GM18868 (cell line): ENCODE data around the gene SCNN1A.

Source experiments
- ATAC-seq: cut with Tn5 transposase; IDR thresholded peaks from one replicate; pipeline ENCODE4 v1.9.1; 2021; ENCODE audit warnings: mild to moderate bottlenecking, moderate library complexity; ENCODE audit not compliant: unreplicated experiment

Gene SCNN1A

GRCh38 chr12:6335451-6336078 lies 39.8 kb downstream of the SCNN1A start:
- peak; percentile 70 for ATAC-seq

GRCh38 chr12:6334940-6335450 lies 40.4 kb downstream of the SCNN1A start:
- no peak for ATAC-seq

DNA sequence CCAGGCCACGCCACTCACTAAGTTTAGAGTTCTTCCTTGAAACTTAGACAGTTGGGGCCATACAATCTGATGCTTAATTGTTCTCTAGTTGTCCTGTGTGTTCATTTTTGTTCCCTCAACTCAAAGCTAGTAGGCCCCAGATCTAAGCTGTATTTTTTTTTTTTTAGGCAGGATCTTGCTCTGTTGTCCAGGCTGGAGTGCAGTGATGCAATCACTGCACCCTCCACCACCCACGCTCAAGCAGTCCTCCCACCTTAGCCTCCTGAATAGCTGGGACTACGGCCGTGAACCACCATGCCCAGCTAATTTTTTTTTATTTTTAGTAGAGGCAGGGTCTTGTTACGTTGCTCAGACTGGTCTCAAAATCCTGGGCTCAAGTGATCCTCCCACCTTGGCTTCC lies 41.0 kb downstream of the SCNN1A start:
- ATAC-seq, result no peak

DNA sequence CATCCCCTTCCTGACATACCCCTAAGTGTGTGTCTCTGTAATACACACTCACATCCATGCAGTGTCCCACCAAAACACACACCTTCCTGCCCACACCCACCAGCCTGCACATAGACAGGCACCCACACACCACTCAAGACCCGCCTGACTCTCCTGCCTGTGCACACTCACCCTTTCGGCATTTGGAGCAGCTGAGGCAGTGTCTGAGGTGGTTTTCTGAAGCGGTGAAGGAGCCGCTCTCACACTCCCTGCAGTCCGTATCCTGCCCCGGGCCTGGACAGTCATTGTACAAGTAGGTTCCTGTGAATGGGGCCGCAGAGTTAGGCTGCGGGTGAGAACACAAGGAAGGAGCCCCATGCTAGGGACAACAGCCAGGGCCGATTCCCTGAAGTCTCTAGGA lies 41.8 kb downstream of the SCNN1A start:
- no peak for ATAC-seq

DNA sequence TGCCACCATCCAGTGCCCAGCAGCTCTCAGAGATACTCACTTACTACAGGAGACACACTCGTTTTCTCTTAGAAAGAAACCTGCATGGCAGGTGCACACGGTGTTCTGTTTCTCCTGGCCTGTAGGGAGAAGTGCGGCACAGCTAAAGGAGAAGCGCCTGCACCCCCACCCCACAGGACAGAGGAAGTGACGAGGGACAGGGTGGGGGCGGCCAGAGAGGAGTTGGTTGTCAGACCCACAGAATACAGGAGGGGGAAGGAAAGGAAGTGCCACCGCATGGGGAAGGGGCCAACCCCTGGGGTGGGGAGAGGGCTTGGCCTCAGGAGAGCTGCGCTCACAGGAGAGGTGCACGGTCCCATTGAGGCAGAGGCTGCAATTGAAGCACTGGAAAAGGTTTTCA lies 42.3 kb downstream of the SCNN1A start:
- ATAC-seq, result no peak

- no peak for ATAC-seq
Measured at GRCh38 chr12:6332459-6332858, 42.9 kb downstream of the SCNN1A start.

DNA sequence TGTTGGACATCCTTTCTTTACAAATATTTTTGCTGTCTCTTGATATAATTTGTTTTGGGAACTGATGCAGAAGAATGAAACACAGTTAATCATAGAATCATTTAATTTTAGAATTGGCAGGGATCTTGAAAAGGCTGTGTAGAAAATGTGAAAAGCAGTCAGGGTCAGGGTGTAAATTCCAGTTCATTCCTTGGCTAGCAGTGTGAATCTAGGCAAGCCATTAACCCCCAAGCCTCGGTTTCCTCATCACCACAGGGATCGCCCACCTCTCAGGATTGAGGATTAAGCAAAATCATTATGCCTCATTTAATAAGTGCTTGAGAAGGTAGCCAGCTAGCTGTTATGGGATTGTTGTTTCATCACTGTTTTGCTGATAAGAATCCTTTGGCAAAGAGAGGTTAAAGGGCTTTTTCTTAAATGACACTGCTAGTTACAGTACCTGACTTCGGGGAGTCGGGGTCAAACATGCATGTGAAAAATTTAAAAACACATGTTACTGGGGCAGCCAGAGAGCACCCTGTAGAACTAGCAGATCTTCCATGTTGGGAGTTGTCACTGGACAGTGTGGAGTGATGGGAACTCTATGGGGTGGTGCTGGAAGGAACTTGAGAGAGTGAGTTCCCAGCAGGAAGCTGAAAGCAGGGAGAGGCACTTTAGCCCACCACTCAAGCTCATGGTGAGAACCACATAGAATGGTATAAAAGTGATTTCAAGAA lies 44.2 kb downstream of the SCNN1A start:
- ATAC-seq, result no peak

- no peak for ATAC-seq
Measured at GRCh38 chr12:6330192-6330591, 45.2 kb downstream of the SCNN1A start.

DNA sequence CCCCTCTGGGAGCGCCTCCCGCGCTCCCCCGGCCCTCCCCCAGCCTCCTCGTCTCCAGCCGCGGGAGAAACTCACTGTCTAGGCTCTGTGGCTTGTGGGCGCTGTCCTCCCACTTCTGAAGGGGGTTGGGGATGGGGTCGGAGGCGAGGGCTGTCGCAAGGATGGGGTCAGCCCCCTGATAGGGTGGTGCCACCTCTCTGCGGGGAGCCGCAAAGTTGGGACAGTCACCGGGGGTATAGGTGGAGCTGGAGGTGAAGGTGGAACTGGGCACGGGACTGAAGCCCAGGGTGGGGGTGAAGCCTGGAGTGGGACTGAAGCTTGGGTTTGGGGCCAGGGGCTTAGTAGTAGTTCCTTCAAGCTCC lies 45.7 kb downstream of the SCNN1A start:
- ATAC-seq, result no peak

- ATAC-seq, result no peak
Measured at GRCh38 chr12:6328945-6329702, 46.2 kb downstream of the SCNN1A start.

DNA sequence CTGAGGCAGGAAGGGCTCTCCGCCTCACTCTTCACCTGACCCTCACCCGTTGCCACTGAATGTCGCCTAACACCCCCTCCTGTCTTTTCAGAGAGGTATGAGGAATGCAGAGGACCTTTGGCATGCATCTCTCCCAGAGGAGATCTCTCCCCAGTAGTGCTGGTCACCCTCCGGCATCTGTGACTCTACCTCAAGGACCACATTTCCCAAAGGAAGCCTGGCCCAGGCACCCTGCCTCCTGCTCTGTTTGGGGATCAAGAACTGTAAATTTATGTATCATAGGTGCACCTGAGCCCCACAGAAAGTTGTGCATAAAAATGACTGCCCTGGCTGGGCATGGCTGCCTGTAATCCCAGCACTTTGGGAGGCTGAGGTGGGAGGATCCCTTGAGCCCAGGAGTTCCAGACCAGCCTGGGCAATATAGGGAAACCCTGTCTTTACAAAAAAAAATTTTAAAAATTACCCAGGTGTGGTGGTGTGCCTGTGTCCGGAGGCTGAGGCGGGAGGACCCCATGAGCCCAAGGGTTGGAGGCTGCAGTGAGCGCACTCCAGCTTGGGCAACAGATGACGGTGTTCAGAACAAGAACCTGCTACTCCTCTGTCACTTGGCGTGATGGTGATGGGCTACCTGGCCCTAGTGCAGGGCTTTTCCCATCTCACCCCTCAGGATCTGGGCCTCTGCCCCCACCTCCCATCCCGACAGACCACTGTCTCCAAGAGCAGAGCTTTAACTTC lies 47.2 kb downstream of the SCNN1A start:
- ATAC-seq, result no peak

DNA sequence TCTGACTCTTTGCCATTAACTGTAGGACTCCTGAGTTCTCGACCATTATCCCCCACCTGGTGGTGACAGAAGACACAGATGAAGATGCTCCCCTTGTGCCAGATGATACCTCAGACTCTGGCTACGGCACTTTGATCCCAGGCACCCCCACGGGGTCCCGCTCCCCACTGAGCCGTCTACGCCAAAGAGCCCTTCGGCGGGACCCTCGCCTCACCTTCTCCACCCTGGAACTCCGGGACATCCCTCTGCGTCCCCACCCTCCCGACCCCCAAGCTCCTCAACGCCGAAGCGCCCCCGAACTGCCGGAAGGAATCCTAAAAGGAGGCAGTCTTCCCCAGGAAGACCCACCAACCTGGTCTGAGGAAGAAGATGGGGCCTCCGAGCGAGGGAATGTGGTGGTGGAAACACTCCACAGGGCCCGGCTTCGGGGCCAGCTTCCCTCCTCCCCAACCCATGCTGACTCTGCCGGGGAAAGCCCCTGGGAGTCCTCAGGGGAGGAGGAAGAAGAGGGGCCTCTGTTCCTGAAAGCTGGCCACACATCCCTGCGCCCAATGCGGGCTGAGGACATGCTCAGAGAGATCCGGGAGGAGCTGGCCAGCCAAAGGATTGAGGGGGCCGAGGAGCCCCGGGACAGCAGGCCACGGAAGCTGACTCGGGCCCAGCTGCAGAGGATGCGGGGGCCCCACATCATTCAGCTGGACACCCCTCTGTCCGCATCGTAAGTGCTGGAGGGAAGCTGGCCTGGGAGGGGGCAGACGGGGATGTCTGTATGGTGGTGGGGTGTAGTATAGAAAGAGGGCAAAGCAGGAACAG lies 47.9 kb downstream of the SCNN1A start:
- no peak for ATAC-seq

DNA sequence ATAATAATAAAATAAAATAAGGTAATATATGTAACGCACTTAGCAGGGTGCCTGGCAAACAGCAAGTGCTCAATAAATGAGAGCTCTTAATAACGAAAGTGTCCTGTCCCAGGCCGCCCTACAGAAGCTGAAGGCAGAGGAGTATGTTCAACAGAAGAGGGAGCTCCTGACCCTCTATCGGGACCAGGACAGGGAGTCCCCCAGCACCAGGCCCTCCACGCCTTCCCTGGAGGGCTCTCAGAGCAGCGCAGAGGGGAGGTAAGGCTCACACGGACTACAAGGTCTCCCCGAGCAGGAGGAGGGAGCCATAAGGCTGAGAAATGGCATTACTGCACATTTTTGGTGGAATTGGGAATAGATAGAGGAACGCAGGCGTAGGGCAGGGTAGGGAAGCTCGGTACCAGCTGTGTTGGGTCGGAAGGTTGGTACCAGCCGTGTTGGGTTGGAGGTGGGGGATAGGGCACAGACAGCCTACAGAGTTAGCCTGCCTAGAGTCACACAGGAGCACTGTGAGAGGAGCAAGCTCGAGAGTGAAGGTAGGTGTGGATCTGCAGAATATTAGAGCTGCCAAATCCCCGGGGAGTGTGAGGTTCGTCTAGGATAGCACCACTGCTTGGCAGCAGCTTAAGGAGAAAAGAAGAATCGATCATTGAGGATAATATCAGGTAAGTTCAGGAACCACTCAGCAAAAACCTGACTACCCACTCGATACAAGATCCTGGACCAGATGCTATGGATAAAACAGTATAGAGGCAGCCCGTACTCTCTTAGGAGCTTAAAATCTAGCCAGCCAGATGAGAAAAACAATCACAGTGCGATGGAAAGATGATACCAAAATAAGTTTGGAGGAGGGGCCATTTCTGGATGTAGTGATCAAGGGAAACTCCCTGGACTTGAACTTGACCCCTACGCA lies 48.8 kb downstream of the SCNN1A start:
- no peak for ATAC-seq

DNA sequence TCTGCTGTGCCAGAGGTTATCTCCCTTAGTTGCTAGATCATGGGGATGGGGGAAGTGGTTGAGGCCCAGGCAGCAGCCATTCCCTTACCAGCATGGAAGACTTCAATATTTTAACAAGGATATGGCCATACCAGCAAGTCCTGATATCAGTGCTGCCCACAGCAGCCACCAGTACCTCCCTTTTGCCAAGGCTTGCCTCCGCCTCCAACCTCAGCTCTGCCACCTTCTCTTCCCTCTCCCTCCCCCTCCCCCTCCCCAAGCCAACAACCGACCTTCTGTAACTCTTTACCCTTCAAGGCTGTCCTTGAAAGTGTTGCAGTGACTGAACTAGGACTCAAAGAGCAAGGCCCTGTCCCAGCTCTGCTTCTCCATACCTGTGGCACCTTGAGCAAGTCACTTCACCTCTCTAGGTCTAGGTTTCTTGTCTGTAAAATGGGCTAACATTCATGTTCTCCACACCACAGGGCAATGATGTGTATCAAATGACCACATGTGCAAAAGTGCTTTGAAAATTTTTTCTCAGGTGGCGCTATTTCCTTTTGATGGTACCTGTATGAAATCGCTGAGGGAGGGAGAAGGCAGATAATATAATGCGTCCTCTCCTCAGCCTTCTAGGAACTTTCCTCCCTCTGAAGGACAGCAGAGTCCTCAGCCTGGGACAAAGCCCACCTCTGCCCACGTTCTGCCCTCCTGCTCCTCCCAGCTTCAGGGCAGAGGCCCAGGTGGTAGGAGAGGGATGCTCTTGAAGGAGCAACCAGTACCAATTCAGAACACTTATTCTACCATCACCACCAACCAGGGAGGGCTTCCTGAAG lies 50.2 kb downstream of the SCNN1A start:
- no peak for ATAC-seq

DNA sequence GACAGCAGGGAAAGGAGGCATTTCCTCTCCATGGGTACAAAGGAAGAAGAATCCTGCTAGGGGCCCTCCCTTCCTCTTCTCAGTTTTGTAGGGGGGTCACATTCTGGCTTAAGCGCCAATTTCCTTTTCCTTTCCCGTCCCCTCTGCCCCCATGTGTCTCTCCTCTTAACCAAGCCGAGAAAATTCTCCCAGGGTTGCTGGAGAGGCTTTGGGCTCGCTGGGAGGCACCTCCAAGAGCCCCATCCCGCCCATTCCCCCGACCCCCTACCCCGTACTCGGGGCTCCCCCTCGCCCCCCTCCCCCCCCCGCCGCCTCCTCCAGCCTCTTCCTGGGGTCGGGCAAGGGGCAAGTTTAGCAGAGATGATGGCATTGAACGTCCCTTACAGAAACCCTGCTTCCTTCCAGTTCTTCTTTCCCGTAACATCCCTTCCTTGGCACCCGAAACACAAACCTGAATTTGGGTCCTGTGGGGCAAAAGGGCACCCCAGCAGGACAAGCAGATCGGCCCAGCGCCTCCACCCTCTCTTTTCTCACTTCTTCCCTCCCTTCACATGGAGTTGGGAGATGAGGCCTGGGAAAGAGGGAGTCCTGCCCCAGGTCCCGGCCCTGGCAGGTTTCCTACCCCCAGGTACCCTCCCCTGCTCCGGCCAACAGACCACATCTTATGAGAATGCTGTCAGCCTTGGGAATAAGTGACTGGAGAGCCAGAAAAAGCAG lies 51.2 kb downstream of the SCNN1A start:
- ATAC-seq, result no peak

DNA sequence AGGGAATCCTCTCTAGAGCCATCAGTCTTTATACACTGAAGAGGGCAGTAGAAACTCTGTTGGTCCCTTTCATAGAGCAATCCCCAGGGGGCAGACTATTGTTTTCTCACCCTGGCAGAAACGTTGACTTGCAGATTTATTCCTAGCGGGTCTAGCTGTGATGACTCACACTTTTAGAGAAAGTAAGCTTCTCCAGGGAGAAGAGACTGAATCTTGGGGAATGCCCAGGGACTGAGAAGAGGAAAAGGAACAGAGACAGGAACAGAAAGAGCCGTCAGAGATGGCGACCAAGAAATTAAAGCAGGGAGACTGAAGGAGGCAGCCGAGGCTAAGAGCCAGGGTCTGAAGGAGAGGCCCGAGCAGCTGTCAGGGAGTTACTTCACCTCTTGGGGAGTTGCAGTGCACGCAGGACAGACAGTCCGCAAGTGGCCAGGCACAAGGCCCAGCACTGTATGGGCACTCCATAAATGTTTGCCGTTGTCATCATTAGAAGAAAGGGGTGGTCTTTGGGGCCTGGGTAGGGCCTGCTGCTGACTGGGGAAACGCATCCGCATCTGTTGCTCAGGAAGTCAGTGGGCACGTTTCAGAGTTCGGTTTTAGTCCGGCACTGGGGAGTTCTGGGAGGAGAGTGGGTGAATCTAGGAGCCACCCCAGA lies 51.9 kb downstream of the SCNN1A start:
- peak; percentile 66 for ATAC-seq

GRCh38 chr12:6322969-6323339 lies 52.4 kb downstream of the SCNN1A start:
- no peak for ATAC-seq
